H1 (cell line): ENCODE measurements around the gene ARHGAP35. TPM values are rescaled to one million over a fixed set of nuclear protein-coding genes. Genes with fewer than 3 reads are reported as not detected.
A peak's percentile ranks its signal among the peaks of the same experiment; 100 is the strongest.

Experiments
- CBX5 ChIP-seq: fragments of 300-800, 300-1000 bp; sonication (generic); IDR thresholded peaks from 2 replicates; pipeline ENCODE4 v1.7.1; 2016; ENCODE audit warnings: antibody characterized with exemption, low read length, low read depth
- CREB1 ChIP-seq: IDR thresholded peaks from 2 replicates; pipeline ENCODE4 v1.6.1; 2012; ENCODE audit warnings: inconsistent platforms
- RAD21 ChIP-seq, 2 experiments: IDR thresholded peaks in 1 of 2; conservative IDR thresholded peaks in 1 of 2; 2 replicates each; pipeline ENCODE4 v1.6.1; 2011; ENCODE audit warnings: low read depth in 2 of 2, low read length in 2 of 2, improper control_type of control experiment in 1 of 2, inconsistent platforms in 1 of 2, mild to moderate bottlenecking in 1 of 2, moderate library complexity in 1 of 2
- SIN3A ChIP-seq, 2 experiments: IDR thresholded peaks in 1 of 2; conservative IDR thresholded peaks in 1 of 2; 2 replicates each; pipeline ENCODE4 v1.6.1; 2011 to 2012; ENCODE audit warnings: low read length in 2 of 2, improper control_type of control experiment in 1 of 2, low read depth in 1 of 2, mild to moderate bottlenecking in 1 of 2
- SP1 ChIP-seq: IDR thresholded peaks from 2 replicates; pipeline ENCODE4 v1.6.1; 2011; ENCODE audit warnings: low read depth, low read length
- polyA plus RNA-seq, 7 experiments: library from polyadenylated mRNA; depleted of rRNA in 3 of 7; stranded (reverse) in 5 of 7; unstranded in 2 of 7; fragments of >200 nt in 5 of 7; fragments of 200-250 nt in 2 of 7; gene quantifications; 1 replicate in 5 of 7; 2 replicates in 1 of 7; 4 replicates in 1 of 7; pipeline versions ENCODE4 v1.2.1 to v1.2.3, GENCODE V29; 2011 to 2013; ENCODE audit warnings: missing spikeins in 2 of 7, mixed read lengths in 2 of 7
- total RNA-seq: library from RNA; stranded (reverse); fragmentation: NEBNext Ultra II Directional; extraction: Animal tissue kit (Norgen Biotek cat#: 25700); gene quantifications from 2 replicates; pipeline ENCODE4 v1.2.1, GENCODE V29; 2021
- TF ChIP-seq, protein P1 (sequence below), 3 experiments: IDR thresholded peaks; 1 replicate in 2 of 3; 2 replicates in 1 of 3; pipeline versions ENCODE4 v1.5.1 to v1.6.1; 2011; ENCODE audit warnings: low read length in 3 of 3, mild to moderate bottlenecking in 3 of 3, inconsistent platforms in 2 of 3, low read depth in 1 of 3, moderate library complexity in 1 of 3; ENCODE audit not compliant: insufficient read depth in 1 of 3; ENCODE audit errors: control extremely low read depth in 1 of 3

ARHGAP35 gene
- total and polyA plus RNA-seq, 2 of the 8 experiments (the other 6 are each of a cell fraction or from before 2014, with no cell fraction given) = 29.7 to 64.5 TPM

- TF ChIP-seq CBX5 (no peak), SP1 (no peak), SIN3A (conservative IDR thresholded peaks at IDR 0.05 in 1 of 2, IDR thresholded peaks at IDR 0.05 in 1 of 2; ENCODE audit: low read depth in 1 of 2, low read length in 2 of 2) (0 out of 4 replicates have a peak, but pooled peaks of 1 of the 2 experiments have one; percentile 41), CREB1 (peak; percentile 58), RAD21 (IDR thresholded peaks at IDR 0.05 in 1 of 2, conservative IDR thresholded peaks at IDR 0.05 in 1 of 2; ENCODE audit: low read depth in 2 of 2, low read length in 2 of 2) (peak; percentile 88 to 90)
- TF ChIP-seq, protein P1, sequence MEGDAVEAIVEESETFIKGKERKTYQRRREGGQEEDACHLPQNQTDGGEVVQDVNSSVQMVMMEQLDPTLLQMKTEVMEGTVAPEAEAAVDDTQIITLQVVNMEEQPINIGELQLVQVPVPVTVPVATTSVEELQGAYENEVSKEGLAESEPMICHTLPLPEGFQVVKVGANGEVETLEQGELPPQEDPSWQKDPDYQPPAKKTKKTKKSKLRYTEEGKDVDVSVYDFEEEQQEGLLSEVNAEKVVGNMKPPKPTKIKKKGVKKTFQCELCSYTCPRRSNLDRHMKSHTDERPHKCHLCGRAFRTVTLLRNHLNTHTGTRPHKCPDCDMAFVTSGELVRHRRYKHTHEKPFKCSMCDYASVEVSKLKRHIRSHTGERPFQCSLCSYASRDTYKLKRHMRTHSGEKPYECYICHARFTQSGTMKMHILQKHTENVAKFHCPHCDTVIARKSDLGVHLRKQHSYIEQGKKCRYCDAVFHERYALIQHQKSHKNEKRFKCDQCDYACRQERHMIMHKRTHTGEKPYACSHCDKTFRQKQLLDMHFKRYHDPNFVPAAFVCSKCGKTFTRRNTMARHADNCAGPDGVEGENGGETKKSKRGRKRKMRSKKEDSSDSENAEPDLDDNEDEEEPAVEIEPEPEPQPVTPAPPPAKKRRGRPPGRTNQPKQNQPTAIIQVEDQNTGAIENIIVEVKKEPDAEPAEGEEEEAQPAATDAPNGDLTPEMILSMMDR (IDR thresholded peaks at IDR 0.05; ENCODE audit: control extremely low read depth in 1 of 3, insufficient read depth in 1 of 3, low read depth in 1 of 3, low read length in 3 of 3) = peak; percentile 78 to 93 (median 85)
Observed at GRCh38 chr19:46840498-46840942, 20.3 kb upstream of the ARHGAP35 start (continued).
